8988T (cell line): ENCODE results near the gene ARMC9.
"Not testable (repeated sequence)": the region's sequence is repeated elsewhere in the genome, so short reads cannot be mapped to it uniquely, and the experiment has no call there.

ENCODE experiments used
- DNase-seq: peaks from one replicate; pipeline ENCODE4 v3.0.0; 2011

The ARMC9 gene

DNA sequence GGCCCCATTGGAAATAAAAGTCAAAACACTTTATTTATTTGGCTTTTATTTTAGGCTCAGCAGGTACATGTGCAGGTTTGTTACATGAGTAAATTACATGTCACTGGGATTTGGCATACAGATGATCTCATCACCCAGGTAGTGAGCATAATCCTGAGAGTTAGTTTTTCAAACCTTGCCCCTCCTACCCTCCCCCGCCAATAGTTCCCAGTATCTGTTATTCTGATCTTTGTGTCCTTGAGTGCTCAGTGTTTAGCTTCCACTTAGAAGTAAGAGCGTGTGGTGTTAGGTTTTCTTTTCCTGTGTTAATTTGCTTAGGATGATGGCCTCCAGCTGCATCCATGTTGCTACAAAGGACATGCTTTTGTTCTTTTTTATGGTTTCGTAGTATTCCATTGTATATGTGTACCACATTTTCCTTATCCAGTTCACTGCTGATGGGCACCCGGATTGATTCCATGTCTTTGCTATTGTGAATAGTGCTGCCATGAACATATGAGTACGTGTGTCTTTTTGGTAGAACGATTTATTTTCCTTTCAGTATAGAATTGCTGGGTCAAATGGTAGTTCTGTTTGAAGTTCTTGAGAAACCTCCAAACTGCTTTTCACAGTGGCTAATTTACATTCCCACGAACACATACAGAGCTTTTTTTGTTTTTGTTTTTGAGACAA is 47.9 kb downstream of the ARMC9 start:
- no peak for DNase-seq

DNA sequence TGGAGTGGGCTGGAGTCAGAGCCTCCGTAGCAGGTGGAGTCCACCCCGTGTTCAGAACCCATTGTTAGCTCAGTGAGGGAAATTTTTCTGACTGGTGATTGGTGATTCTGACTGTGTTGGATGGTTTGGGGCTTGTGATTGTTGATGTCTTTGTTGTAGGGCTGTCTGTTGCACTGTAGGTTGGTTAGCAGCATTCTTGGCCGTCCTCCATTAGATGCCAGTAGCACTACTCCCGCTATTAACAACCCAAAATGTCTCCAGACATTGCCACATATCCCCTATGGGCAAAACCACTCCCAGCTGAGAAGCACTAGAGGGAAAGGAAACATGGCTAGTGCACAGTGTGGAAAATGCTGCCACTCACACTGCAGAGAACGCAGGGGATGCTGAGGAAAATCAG is 51.7 kb downstream of the ARMC9 start:
- no peak for DNase-seq

- no peak for DNase-seq
These were observed 52.3 kb downstream of the ARMC9 start for GRCh38 chr2:231250698-231251097.

GRCh38 chr2:231253292-231253691 is 54.9 kb downstream of the ARMC9 start:
- not testable (repeated sequence) for DNase-seq

GRCh38 chr2:231256494-231256893 is 58.1 kb downstream of the ARMC9 start:
- no peak for DNase-seq

- no peak for DNase-seq
These were observed 59.3 kb downstream of the ARMC9 start for GRCh38 chr2:231257763-231258162.

- no peak for DNase-seq
These were observed 60.3 kb downstream of the ARMC9 start for GRCh38 chr2:231258701-231259100.

DNA sequence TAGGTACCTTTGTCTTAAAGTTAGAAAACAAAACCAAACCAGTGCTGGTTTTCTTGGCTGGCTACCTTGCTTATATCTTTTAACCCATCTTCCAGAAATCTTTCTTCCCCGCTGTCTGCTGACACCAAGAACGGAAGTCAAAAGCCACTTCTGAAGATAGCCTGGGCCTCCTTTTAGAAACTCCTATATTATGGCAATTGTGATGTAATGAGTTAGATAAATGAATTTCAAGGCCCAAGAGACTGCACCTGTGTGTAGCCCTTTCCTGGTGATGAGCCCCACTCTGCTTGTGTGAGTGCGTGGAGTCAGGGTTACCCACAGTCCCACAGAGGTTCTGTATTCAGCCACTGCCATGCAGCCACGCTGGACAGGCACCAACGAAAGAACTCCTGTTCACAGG is 60.7 kb downstream of the ARMC9 start:
- DNase-seq: no peak

- DNase-seq: no peak
These were observed 62.2 kb downstream of the ARMC9 start for GRCh38 chr2:231260442-231261208.

- no peak for DNase-seq
These were observed 64.8 kb downstream of the ARMC9 start for GRCh38 chr2:231263118-231263831.

DNA sequence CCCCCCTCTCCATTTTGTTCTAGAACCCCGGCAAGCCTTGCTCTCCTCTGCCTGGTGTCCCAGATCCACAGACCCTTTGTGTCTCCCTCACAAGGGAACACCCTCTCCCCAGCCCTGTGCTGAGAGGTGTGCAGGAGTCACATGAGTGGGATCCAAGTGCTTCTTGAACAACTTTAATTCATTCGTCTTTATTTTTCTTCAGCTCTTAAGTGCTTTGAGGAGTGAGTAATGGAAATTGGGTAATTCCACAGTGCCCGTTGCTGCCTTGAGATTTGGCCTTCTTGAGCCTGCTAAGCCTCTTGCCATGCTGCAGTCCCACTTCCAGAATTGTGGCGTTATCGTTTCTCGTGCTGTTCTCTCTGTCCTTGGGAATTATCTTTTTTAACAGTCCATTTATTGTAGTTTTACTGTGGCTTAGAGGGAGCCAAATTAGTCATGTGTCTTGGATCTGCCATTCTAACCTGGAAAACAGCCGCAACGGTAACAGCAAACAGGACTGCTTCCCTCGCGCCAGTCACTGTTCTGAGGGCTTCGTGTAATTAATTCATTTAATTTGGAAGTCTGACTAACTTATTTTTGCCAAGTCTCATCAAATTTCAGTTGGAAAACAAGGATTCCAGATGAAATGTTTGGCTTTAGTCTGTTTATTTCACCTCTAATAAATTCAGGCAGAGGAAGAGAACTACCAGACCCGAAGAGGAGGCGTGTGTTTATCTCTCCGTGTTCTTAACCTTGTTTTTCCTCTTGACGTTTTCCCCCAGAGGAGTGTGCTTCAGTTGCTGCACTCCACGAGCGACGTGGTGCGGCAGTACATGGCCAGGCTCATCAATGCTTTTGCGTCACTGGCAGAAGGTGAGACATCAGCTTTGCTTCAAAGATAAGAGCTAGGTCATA is 72.0 kb downstream of the ARMC9 start:
- no peak for DNase-seq

DNA sequence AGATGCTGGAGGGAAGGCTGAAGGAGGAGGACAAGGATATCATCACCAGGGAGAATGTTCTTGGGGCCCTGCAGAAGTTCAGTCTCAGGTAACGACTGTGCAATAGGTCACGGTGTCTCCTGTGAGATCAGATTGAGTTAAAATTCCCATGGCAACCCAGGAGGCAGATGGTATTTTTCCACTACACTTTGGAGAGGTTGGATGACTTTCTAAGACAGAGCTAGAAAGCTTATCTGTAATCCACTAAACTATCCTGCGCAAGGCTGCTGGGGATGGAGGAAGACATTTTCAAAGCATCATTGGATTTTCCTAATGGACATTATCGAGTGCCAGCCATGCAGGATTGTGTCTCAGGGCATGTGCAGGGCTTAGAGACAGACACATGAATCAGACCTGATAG is 74.6 kb downstream of the ARMC9 start:
- DNase-seq: no peak

GRCh38 chr2:231276987-231277386 is 78.6 kb downstream of the ARMC9 start:
- DNase-seq: no peak

GRCh38 chr2:231277962-231278361 is 79.5 kb downstream of the ARMC9 start:
- DNase-seq: no peak

DNA sequence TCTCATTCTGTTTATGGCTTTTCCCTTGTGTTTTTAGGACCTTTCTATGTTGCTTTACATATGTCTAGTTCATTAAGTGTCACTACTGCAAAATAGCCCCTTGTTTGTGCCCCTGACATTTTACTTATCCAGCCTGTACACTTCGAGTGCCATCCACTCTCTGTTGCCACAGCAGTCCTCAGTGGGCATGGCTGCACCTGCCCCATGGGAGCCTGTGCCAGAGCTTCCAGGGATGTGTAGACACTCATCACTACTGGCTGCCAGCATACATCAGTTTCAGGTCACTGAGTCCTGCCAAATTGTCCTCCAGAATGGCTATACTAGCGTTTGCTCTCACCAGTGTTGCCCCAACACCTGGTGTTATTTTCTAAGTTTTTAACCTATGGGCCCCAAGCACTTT is 80.4 kb downstream of the ARMC9 start:
- DNase-seq: no peak

DNA sequence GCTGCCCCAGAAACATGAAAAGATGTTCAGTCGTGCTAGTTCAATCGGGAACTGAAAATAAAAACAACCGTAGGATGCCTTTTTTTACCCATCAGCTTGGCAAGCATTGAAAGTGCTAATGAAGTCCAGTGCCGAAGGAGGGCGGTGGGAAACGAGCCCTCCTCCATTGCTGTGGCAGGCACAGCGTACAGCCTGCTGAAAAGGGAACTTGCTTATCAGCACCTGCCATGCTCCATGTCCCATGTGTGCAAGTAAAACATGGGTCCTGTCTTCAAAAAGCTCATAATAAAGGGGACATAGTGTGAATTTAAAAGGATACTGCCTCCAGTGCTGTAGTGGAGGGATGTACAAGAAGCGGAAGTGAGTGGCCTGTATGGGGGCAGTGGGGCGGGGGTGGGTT is 82.4 kb downstream of the ARMC9 start:
- no peak for DNase-seq

DNA sequence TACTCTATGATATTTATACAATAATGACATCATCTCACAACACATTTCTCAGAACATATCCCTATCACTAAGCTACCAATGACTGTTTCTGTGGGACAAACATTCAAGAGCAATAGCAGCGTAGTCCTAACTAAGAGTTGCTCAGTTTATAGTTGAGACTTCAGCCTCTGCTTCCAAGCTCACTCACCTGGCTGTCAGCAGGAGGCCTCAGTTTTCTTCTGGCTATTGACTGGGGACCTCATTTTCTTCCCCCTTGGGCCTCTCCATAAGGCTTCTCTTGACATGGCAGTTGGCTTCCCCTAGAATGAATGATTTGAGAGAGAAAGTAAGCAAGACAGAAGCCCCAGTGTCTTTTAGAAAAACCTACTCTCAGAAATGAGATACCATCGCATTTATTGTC is 85.9 kb downstream of the ARMC9 start:
- no peak for DNase-seq

GRCh38 chr2:231286964-231287363 is 88.5 kb downstream of the ARMC9 start:
- no peak for DNase-seq

GRCh38 chr2:231287696-231288095 is 89.3 kb downstream of the ARMC9 start:
- DNase-seq: no peak

GRCh38 chr2:231288590-231288989 is 90.2 kb downstream of the ARMC9 start:
- DNase-seq: no peak

DNA sequence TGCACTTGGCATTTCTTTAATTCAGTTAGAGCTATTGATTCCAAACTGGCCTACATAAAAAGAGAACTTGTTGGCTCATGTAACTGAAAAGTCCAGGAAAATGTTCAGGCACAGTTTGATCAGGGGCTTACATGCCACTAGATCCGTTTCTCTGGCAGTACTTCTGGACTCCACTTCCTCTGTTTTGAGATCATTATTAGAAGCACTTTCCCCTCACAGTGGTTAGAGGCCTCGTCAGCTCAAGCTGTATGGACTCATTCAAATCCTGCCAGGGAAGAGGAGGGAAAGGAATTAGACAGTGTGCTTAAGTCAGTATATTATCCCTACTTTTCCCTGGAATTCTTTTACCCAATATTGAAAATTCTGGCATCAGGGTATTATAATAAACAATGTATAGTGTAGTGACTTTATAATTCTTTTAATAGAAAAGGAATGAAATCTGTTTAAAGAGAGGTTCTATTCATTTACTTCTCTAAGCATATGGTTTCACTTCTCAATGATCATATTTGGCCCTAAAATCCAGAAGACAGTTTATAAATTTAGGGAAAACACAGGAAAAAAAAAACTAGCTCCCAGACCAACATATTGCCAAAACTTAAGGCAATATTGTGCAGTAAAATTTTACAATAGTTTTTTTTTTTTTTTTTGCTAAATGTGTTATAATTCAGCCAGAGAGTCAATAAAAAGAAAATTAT is 92.0 kb downstream of the ARMC9 start:
- no peak for DNase-seq

GRCh38 chr2:231292472-231293134 is 94.2 kb downstream of the ARMC9 start:
- no peak for DNase-seq
